Nephron progenitor cell (in vitro differentiated cells): ENCODE results near the gene HSD17B3.

ENCODE experiments used
- DNase-seq: peaks from one replicate; pipeline ENCODE4 v3.0.0; 2021
- H3K27ac Mint-ChIP-seq: 2 replicates; pipeline ENCODE4 v1.8.0; 2021; ENCODE audit warnings: mild to moderate bottlenecking, moderate library complexity, mixed read lengths
- H3K27me3 Mint-ChIP-seq: 2 replicates; pipeline ENCODE4 v1.8.0; 2021; ENCODE audit warnings: mild to moderate bottlenecking, low read depth, mixed read lengths; ENCODE audit not compliant: poor library complexity
- H3K36me3 Mint-ChIP-seq: 2 replicates; pipeline ENCODE4 v1.8.0; 2021; ENCODE audit warnings: low read depth, mixed read lengths
- H3K4me1 Mint-ChIP-seq: 2 replicates; pipeline ENCODE4 v1.8.0; 2021; ENCODE audit warnings: mixed read lengths
- H3K4me3 Mint-ChIP-seq: 2 replicates; pipeline ENCODE4 v1.8.0; 2021; ENCODE audit warnings: mild to moderate bottlenecking, moderate library complexity, mixed read lengths
- H3K9me3 Mint-ChIP-seq: 2 replicates; pipeline ENCODE4 v1.8.0; 2021; ENCODE audit warnings: mild to moderate bottlenecking, moderate library complexity, mixed read lengths
- TF ChIP-seq, protein P1 (sequence below): fragments of 200-600 bp; sonication (generic); IDR thresholded peaks from 2 replicates; pipeline ENCODE4 v1.5.0; 2021; ENCODE audit warnings: antibody characterized with exemption

Gene HSD17B3

DNA sequence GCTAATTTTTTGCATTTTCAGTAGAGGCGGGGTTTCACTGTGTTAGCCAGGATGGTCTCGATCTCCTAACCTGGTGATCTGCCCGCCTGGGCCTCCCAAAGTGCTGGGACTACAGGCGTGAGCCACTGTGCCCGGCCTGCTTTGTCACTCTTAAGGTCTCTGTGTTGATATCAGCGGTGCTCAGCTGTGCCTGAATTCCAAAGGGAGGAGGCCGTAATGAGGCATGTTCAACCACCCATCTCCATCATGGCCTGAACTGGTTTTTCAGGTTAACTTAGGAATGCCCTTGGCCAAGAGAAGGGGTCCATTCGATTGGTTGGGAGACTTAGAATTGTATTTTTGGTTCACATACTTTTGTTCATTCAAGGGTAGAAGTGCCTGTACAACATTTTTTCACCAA lies 22.0 kb downstream of the HSD17B3 start:
- no peak overlapping the region for H3K4me3 Mint-ChIP-seq
- H3K36me3 Mint-ChIP-seq = peaks cover 8% of the 10 kb centered on the region
- TF ChIP-seq, protein P1, sequence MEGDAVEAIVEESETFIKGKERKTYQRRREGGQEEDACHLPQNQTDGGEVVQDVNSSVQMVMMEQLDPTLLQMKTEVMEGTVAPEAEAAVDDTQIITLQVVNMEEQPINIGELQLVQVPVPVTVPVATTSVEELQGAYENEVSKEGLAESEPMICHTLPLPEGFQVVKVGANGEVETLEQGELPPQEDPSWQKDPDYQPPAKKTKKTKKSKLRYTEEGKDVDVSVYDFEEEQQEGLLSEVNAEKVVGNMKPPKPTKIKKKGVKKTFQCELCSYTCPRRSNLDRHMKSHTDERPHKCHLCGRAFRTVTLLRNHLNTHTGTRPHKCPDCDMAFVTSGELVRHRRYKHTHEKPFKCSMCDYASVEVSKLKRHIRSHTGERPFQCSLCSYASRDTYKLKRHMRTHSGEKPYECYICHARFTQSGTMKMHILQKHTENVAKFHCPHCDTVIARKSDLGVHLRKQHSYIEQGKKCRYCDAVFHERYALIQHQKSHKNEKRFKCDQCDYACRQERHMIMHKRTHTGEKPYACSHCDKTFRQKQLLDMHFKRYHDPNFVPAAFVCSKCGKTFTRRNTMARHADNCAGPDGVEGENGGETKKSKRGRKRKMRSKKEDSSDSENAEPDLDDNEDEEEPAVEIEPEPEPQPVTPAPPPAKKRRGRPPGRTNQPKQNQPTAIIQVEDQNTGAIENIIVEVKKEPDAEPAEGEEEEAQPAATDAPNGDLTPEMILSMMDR = no peak
- peaks cover 41% of the 10 kb centered on the region for H3K9me3 Mint-ChIP-seq
- H3K27me3 Mint-ChIP-seq = no peaks in the 10 kb centered on the region
- H3K4me1 Mint-ChIP-seq = no peaks in the 10 kb centered on the region
- no peak for DNase-seq
- no peak overlapping the region for H3K27ac Mint-ChIP-seq

DNA sequence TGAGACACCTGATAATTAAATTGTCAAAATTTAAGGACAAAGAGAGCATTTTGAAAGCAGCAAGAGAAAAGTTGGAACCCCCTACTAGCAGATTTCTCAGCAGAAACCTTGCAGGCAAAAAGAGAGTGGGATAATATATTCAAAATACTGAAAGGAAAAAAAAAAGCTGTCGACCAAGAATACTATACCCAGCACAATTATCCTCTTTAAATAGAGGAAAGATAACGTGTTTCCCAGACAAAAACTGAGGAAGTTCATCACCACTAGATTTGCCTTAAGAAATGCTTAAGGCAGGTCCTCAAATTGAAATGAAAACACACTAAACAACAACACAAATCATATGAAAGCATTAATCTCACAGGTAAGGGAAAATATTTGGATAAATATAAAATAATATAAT lies 27.0 kb downstream of the HSD17B3 start:
- no peak for DNase-seq
- H3K27me3 Mint-ChIP-seq = peaks cover 7% of the 10 kb centered on the region
- no peak overlapping the region for H3K4me3 Mint-ChIP-seq
- TF ChIP-seq, protein P1 = no peak
- H3K36me3 Mint-ChIP-seq = peaks cover 17% of the 10 kb centered on the region
- H3K9me3 Mint-ChIP-seq = peaks cover 48% of the 10 kb centered on the region
- no peaks in the 10 kb centered on the region for H3K4me1 Mint-ChIP-seq
- no peak overlapping the region for H3K27ac Mint-ChIP-seq

DNA sequence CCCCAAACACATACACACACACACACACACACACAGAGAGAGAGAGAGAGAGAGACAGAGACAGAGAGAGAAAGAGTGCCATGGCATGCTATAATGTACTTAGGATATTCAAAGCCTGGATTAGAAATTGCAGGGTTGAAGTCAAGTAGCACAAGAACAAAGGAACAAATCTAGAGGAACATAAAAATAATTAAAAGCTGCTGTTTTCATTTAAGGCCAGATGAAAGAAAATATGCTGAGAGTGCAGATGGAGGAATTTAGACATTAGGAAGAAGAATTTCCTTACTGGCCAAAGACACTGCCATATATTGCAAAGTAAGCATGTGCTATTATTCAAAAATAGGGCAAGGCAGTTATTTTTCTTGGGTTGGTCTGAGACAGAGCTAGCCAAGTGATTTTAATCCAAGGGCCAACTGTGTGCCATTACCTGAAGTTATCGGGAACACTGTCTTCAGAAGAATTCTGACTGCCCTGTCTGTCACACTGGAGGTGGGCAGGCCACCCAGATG lies 31.7 kb downstream of the HSD17B3 start:
- H3K4me1 Mint-ChIP-seq = peaks cover 5% of the 10 kb centered on the region
- TF ChIP-seq, protein P1 = no peak
- H3K27me3 Mint-ChIP-seq = peaks cover 7% of the 10 kb centered on the region
- H3K36me3 Mint-ChIP-seq = peaks cover 21% of the 10 kb centered on the region
- no peak overlapping the region for H3K4me3 Mint-ChIP-seq
- no peak overlapping the region for H3K27ac Mint-ChIP-seq
- no peak for DNase-seq
- H3K9me3 Mint-ChIP-seq = peaks cover 25% of the 10 kb centered on the region

DNA sequence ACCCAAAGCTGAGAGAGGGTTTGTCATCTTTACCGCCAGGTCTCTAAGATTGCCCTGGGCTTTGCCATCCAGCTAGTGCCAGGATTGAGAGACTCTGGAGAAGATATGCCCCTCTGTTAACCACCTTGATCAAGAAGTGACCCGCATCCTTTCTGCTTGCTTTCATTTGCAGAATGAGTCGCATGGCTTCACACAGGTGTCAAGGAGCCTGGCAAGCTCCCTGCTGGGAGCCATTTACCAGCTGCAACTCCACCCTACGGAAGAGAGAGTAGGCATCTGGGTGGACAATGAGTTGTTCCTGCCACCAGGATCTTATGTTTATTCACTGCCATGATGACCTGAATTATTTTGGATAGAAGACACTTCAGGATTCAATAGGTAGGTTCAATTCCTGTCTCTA lies 43.0 kb downstream of the HSD17B3 start:
- no peak overlapping the region for H3K4me3 Mint-ChIP-seq

DNA sequence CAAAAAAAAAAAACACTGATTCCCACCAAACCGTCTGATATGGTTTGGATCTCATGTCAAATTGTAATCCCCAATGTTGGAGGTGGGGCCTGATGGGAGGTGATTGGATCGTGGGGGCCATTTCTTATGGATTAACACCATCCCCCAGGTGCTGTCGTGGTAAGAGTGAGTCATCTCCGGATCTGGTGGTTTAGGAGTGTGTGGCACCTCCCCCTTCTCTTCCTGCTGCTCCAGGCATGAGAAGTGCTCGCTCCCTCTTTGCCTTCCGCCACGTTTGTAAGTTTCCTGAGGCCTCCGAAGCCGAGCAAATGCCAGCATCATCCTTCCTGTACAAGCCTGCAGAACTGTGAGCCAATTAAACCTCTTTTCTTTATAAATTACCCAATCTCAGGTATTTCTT lies 45.2 kb downstream of the HSD17B3 start:
- no peaks in the 10 kb centered on the region for H3K9me3 Mint-ChIP-seq
- peaks cover 11% of the 10 kb centered on the region for H3K27me3 Mint-ChIP-seq
- peaks cover 26% of the 10 kb centered on the region for H3K4me1 Mint-ChIP-seq
- H3K4me3 Mint-ChIP-seq = no peak overlapping the region
- DNase-seq = no peak
- no peaks in the 10 kb centered on the region for H3K36me3 Mint-ChIP-seq
- peak overlapping the region; percentile 75 for H3K27ac Mint-ChIP-seq
- TF ChIP-seq, protein P1 = no peak

More for the DNA sequence above, 43.0 kb downstream of the HSD17B3 start:
- no peaks in the 10 kb centered on the region for H3K9me3 Mint-ChIP-seq
- H3K27me3 Mint-ChIP-seq = peaks cover 11% of the 10 kb centered on the region
- H3K27ac Mint-ChIP-seq = no peak overlapping the region
- TF ChIP-seq, protein P1 = no peak
- peaks cover 26% of the 10 kb centered on the region for H3K4me1 Mint-ChIP-seq
- no peak for DNase-seq
- no peaks in the 10 kb centered on the region for H3K36me3 Mint-ChIP-seq

DNA sequence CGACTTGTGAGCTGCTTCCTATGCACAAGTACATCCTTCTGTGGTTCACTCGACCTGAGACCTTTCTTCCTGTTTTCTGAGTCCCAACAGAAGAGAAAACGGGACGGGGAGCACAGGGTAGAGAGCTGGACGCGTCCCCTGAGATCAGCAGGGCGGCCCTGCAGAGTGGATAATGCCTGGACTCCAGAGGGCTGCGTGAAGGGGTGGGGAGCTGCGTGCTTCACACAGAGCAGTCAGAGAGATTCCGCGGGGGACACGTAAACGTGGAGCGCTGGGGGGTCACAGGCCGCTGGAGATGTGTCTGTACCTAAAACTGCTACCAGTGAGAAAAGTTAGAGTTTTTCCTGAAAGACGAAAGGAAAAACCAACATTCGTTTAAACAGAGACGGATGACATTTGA lies 46.3 kb downstream of the HSD17B3 start:
- Mint-ChIP-seq H3K27ac (peak overlapping the region; percentile 88), H3K4me3 (no peak overlapping the region), H3K4me1 (peaks cover 22% of the 10 kb centered on the region), H3K36me3 (no peaks in the 10 kb centered on the region), H3K27me3 (peaks cover 9% of the 10 kb centered on the region), H3K9me3 (no peaks in the 10 kb centered on the region)
- TF ChIP-seq, protein P1 = no peak
- DNase-seq = peak; percentile 10
